ENCODE results near the gene PCBP3. TPM values are rescaled to one million over a fixed set of nuclear protein-coding genes. Genes with fewer than 3 reads are reported as not detected.

The PCBP3 gene
- total RNA-seq, 6 experiments from 2014 or later = 0.37 to 1.5 (median 0.69) TPM

GRCh38 chr21:45877171-45877438 is 233.6 kb downstream of the PCBP3 start:
- 33% methylated on average over 3 of the region's 6 CpGs for WGBS (ENCODE audit: insufficient coverage, low coverage, low lambda C conversion rate, missing lambda C conversion rate)
- Histone ChIP-seq H3K27ac (no peak overlapping the region), H3K36me3 (no peaks in the 10 kb centered on the region), H3K4me1 (no peaks in the 10 kb centered on the region), H3K27me3 (no peaks in the 10 kb centered on the region), H3K9me3 (no peaks in the 10 kb centered on the region), H3K4me3 (no peak overlapping the region)
- DNase-seq (peak in 1 of 3 donors; percentile 9), ATAC-seq (no peak)
- intact Hi-C loops (cut with DNase I) = no loop called here
- no peak for TF ChIP-seq POLR2A (IDR thresholded peaks at IDR 0.05)
- TF ChIP-seq, protein P1, sequence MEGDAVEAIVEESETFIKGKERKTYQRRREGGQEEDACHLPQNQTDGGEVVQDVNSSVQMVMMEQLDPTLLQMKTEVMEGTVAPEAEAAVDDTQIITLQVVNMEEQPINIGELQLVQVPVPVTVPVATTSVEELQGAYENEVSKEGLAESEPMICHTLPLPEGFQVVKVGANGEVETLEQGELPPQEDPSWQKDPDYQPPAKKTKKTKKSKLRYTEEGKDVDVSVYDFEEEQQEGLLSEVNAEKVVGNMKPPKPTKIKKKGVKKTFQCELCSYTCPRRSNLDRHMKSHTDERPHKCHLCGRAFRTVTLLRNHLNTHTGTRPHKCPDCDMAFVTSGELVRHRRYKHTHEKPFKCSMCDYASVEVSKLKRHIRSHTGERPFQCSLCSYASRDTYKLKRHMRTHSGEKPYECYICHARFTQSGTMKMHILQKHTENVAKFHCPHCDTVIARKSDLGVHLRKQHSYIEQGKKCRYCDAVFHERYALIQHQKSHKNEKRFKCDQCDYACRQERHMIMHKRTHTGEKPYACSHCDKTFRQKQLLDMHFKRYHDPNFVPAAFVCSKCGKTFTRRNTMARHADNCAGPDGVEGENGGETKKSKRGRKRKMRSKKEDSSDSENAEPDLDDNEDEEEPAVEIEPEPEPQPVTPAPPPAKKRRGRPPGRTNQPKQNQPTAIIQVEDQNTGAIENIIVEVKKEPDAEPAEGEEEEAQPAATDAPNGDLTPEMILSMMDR (IDR thresholded peaks at IDR 0.05) = no peak

DNA sequence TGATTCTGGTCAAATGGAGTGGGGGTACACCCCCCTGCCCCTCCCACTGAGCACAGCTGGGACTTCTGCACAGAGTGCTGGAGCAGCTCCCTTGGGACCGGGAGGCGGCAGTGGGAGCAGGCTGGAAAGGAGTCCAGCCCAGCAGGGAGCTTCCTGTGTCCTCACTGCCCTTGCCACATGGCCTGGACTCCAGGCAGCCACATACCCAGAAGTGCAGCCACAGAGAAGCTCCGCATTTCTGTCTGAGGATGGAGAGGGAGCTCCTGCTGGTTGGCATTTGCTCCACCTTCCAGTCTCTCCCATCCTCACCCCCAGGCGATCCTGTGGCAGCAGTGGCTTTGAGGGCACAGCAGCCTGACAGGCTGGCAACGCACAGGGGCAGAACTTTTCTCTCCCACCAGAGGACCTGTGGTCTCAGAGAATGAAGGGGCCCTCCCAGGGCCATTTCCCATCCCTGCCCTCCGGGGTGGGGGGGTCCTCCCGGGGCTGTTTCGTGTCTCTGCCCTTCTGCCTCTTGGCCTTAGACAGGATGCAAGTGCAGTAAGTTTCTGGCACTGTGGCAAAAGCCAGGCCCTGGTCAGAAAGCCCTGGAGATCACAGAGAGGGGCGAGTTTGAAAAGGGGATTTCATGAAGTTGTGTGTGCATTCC is 234.4 kb downstream of the PCBP3 start:
- no peak overlapping the region for H3K4me3 ChIP-seq
- WGBS (ENCODE audit: insufficient coverage, low coverage, low lambda C conversion rate, missing lambda C conversion rate) = 80% methylated on average over 1 of the region's 9 CpGs
- H3K9me3 ChIP-seq = no peaks in the 10 kb centered on the region
- ATAC-seq = no peak
- intact Hi-C loops (cut with DNase I) = no loop called here
- H3K27ac ChIP-seq = no peak overlapping the region
- H3K4me1 ChIP-seq = no peaks in the 10 kb centered on the region
- no peaks in the 10 kb centered on the region for H3K36me3 ChIP-seq
- TF ChIP-seq POLR2A (IDR thresholded peaks at IDR 0.05) = no peak
- TF ChIP-seq, protein P1 (IDR thresholded peaks at IDR 0.05) = no peak
- DNase-seq = peak in 2 of 3 donors; percentile 4 to 45
- H3K27me3 ChIP-seq = no peaks in the 10 kb centered on the region

GRCh38 chr21:45880097-45881068 is 236.9 kb downstream of the PCBP3 start:
- Histone ChIP-seq H3K4me1 (no peaks in the 10 kb centered on the region), H3K27ac (no peak overlapping the region), H3K4me3 (no peak overlapping the region), H3K36me3 (no peaks in the 10 kb centered on the region), H3K9me3 (no peaks in the 10 kb centered on the region), H3K27me3 (no peaks in the 10 kb centered on the region)
- intact Hi-C loops (cut with DNase I) = no loop called here
- ATAC-seq = peak; percentile 77 to 95 (median 84)
- 34% methylated on average over 16 of the region's 29 CpGs for WGBS (ENCODE audit: insufficient coverage, low coverage, low lambda C conversion rate, missing lambda C conversion rate)
- DNase-seq = peak; percentile 60 to 79 (median 75)
- TF ChIP-seq POLR2A (IDR thresholded peaks at IDR 0.05) = no peak
- TF ChIP-seq, protein P1 (IDR thresholded peaks at IDR 0.05) = peak; percentile 43 to 74 (median 54)

- no peaks in the 10 kb centered on the region for H3K27me3 ChIP-seq
- no peaks in the 10 kb centered on the region for H3K9me3 ChIP-seq
- no peak overlapping the region for H3K27ac ChIP-seq
- H3K36me3 ChIP-seq = no peaks in the 10 kb centered on the region
- DNase-seq = peak in 2 of 3 donors; percentile 4 to 8
- ATAC-seq = no peak
- WGBS (ENCODE audit: insufficient coverage, low coverage, low lambda C conversion rate, missing lambda C conversion rate) = 85% methylated on average over 8 of the region's 8 CpGs
- H3K4me1 ChIP-seq = no peaks in the 10 kb centered on the region
- no peak overlapping the region for H3K4me3 ChIP-seq
- intact Hi-C loops (cut with DNase I) = no loop called here
- TF ChIP-seq, protein P1 (IDR thresholded peaks at IDR 0.05) = no peak
- no peak for TF ChIP-seq POLR2A (IDR thresholded peaks at IDR 0.05)
Observed at GRCh38 chr21:45882645-45883044, 239.1 kb downstream of the PCBP3 start.

Measured in right lobe of liver (tissue), 6 donors.